Stimulated activated CD4-positive, alpha-beta T cell treated with anti-CD3 and anti-CD28 coated beads, Interleukin-1b, Interleukin-23, amount 100 ng/mL, for 48 hours (primary cell): ENCODE results near the gene HACD2.
A peak's percentile ranks its signal among the peaks of the same experiment; 100 is the strongest.
"Not testable (repeated sequence)": the region's sequence is repeated elsewhere in the genome, so short reads cannot be mapped to it uniquely, and the experiment has no call there.

Experiments
- DNase-seq: peaks from one replicate; pipeline ENCODE4 v3.0.0-alpha.2; 2020

The HACD2 gene

GRCh38 chr3:123521179-123521969 is 63.5 kb downstream of the HACD2 start:
- no peak for DNase-seq

- no peak for DNase-seq
Observed at GRCh38 chr3:123520656-123521055, 64.2 kb downstream of the HACD2 start.

- DNase-seq, result no peak
Observed at GRCh38 chr3:123518892-123519485, 65.9 kb downstream of the HACD2 start.

GRCh38 chr3:123511726-123512125 is 73.1 kb downstream of the HACD2 start:
- no peak for DNase-seq

GRCh38 chr3:123511084-123511483 is 73.8 kb downstream of the HACD2 start:
- DNase-seq, result no peak

GRCh38 chr3:123508178-123508577 is 76.7 kb downstream of the HACD2 start:
- DNase-seq, result no peak

- no peak for DNase-seq
Observed at GRCh38 chr3:123505820-123506219, 79.0 kb downstream of the HACD2 start.

- DNase-seq, result no peak
Observed at GRCh38 chr3:123503203-123503602, 81.7 kb downstream of the HACD2 start.

GRCh38 chr3:123499322-123499721 is 85.5 kb downstream of the HACD2 start:
- DNase-seq, result no peak

GRCh38 chr3:123498761-123499160 is 86.1 kb downstream of the HACD2 start:
- DNase-seq, result no peak

GRCh38 chr3:123493912-123494311 is 90.9 kb downstream of the HACD2 start:
- no peak for DNase-seq

- DNase-seq, result no peak
Observed at GRCh38 chr3:123491966-123492587, 92.8 kb downstream of the HACD2 start.

- DNase-seq, result peak; percentile 22
Observed at GRCh38 chr3:123489400-123490004, 95.4 kb downstream of the HACD2 start.

- no peak for DNase-seq
Observed at GRCh38 chr3:123488645-123489347, 96.1 kb downstream of the HACD2 start.

GRCh38 chr3:123487063-123487462 is 97.8 kb downstream of the HACD2 start:
- DNase-seq, result not testable (repeated sequence)

- DNase-seq, result no peak
Observed at GRCh38 chr3:123486460-123486859, 98.4 kb downstream of the HACD2 start.

GRCh38 chr3:123485551-123485950 is 99.3 kb downstream of the HACD2 start:
- no peak for DNase-seq

GRCh38 chr3:123483146-123483545 is 101.7 kb downstream of the HACD2 start:
- no peak for DNase-seq

- DNase-seq, result no peak
Observed at GRCh38 chr3:123481722-123482457, 103.0 kb downstream of the HACD2 start.

- DNase-seq, result no peak
Observed at GRCh38 chr3:123481071-123481470, 103.8 kb downstream of the HACD2 start.

GRCh38 chr3:123480428-123480827 is 104.4 kb downstream of the HACD2 start:
- no peak for DNase-seq

- no peak for DNase-seq
Observed at GRCh38 chr3:123479891-123480290, 105.0 kb downstream of the HACD2 start.
